Kidney glomerular epithelial cell (primary cell): ENCODE data around the gene SLC37A2.
"Not testable (repeated sequence)": the region's sequence is repeated elsewhere in the genome, so short reads cannot be mapped to it uniquely, and the experiment has no call there.

Experiments used
- DNase-seq: peaks from one replicate; lab custom pipeline; 2025; lab: John Stamatoyannopoulos, UW

SLC37A2 gene

GRCh38 chr11:125084057-125084416 lies 20.9 kb downstream of the SLC37A2 start:
- DNase-seq = no peak

- DNase-seq = no peak
These were observed 21.7 kb downstream of the SLC37A2 start for GRCh38 chr11:125084761-125085231.

GRCh38 chr11:125085301-125086081 lies 22.4 kb downstream of the SLC37A2 start:
- no peak for DNase-seq

- DNase-seq = no peak
These were observed 23.7 kb downstream of the SLC37A2 start for GRCh38 chr11:125086633-125087296.

- DNase-seq = no peak
These were observed 25.0 kb downstream of the SLC37A2 start for GRCh38 chr11:125088123-125088522.

- DNase-seq = no peak
These were observed 25.7 kb downstream of the SLC37A2 start for GRCh38 chr11:125088576-125089455.

- not testable (repeated sequence) for DNase-seq
These were observed 26.4 kb downstream of the SLC37A2 start for GRCh38 chr11:125089481-125089880.

- DNase-seq = not testable (repeated sequence)
These were observed 27.0 kb downstream of the SLC37A2 start for GRCh38 chr11:125090151-125090550.

GRCh38 chr11:125090816-125091215 lies 27.7 kb downstream of the SLC37A2 start:
- DNase-seq = no peak

- peak; percentile 82 for DNase-seq
These were observed 28.3 kb downstream of the SLC37A2 start for GRCh38 chr11:125091247-125091876.

- no peak for DNase-seq
These were observed 29.0 kb downstream of the SLC37A2 start for GRCh38 chr11:125091877-125092664.

GRCh38 chr11:125092669-125093068 lies 29.6 kb downstream of the SLC37A2 start:
- no peak for DNase-seq

- DNase-seq = no peak
These were observed 30.4 kb downstream of the SLC37A2 start for GRCh38 chr11:125093502-125093901.

GRCh38 chr11:125094731-125095130 lies 31.6 kb downstream of the SLC37A2 start:
- no peak for DNase-seq

GRCh38 chr11:125100136-125100535 lies 37.0 kb downstream of the SLC37A2 start:
- no peak for DNase-seq

- no peak for DNase-seq
These were observed 38.5 kb downstream of the SLC37A2 start for GRCh38 chr11:125101596-125101995.

GRCh38 chr11:125102025-125102424 lies 38.9 kb downstream of the SLC37A2 start:
- DNase-seq = no peak

- DNase-seq = no peak
These were observed 39.4 kb downstream of the SLC37A2 start for GRCh38 chr11:125102510-125102909.

- DNase-seq = no peak
These were observed 42.8 kb downstream of the SLC37A2 start for GRCh38 chr11:125105926-125106325.

- no peak for DNase-seq
These were observed 45.4 kb downstream of the SLC37A2 start for GRCh38 chr11:125108469-125108868.

GRCh38 chr11:125110506-125110905 lies 47.4 kb downstream of the SLC37A2 start:
- no peak for DNase-seq
